Endothelial cell of umbilical vein (primary cell): Measurements from ENCODE around the gene LCNL1. TPM values are rescaled to one million over a fixed set of nuclear protein-coding genes. Genes with fewer than 3 reads are reported as not detected.
A peak's percentile ranks its signal among the peaks of the same experiment; 100 is the strongest.

Source experiments
- BruUV-seq: library from RNA; stranded (reverse); fragments of 400-500 nt; replicated peaks from 2 replicates; lab custom pipeline; 2021; lab: Mats Ljungman, UMichigan
- CTCF ChIA-PET: fragments of 300-600, 350-600 bp; sonication (Branson Sonifier 250); formaldehyde crosslinking; loops from one replicate; lab custom pipeline; 2021; ENCODE audit warnings: antibody characterized with exemption, inconsistent platforms; lab: Charles Lee
- POLR2A ChIA-PET: fragments of 300-600, 350-600 bp; sonication (Branson Sonifier 250); formaldehyde crosslinking; loops from one replicate; lab custom pipeline; 2021; ENCODE audit warnings: antibody characterized with exemption, inconsistent platforms; lab: Charles Lee
- DNase-seq: peaks from one replicate; pipeline ENCODE4 v3.0.0-alpha.2; 2011; ENCODE audit warnings: low read depth, low spot score
- FAIRE-seq: peaks from 2 replicates; lab custom pipeline; 2011; peaks lifted over from hg19 to GRCh38; lab: Jason Lieb, UNC
- H2AFZ ChIP-seq: 2 replicates; pipeline ENCODE4 v1.6.0; 2012; ENCODE audit warnings: low read depth, low read length, control low read depth, inconsistent platforms
- H3K27ac ChIP-seq: 2 replicates; pipeline ENCODE4 v1.5.1; 2011; ENCODE audit warnings: low read depth, mild to moderate bottlenecking, control low read depth, low read length, moderate library complexity; ENCODE audit not compliant: insufficient read depth
- H3K27me3 ChIP-seq, 2 experiments: 2 replicates each; pipeline versions ENCODE4 v1.6.0 to v1.6.1; 2011; ENCODE audit warnings: low read length in 2 of 2, mixed read lengths in 1 of 2; ENCODE audit not compliant: control insufficient read depth in 2 of 2, insufficient read depth in 2 of 2
- H3K36me3 ChIP-seq, 2 experiments: 2 replicates in 1 of 2; 3 replicates in 1 of 2; pipeline ENCODE4 v1.5.1; 2011; ENCODE audit warnings: low read length in 2 of 2, mild to moderate bottlenecking in 1 of 2, moderate library complexity in 1 of 2; ENCODE audit not compliant: control insufficient read depth in 2 of 2, insufficient read depth in 2 of 2; ENCODE audit errors: extremely low read depth in 1 of 2
- H3K4me1 ChIP-seq: 3 replicates; pipeline ENCODE4 v1.5.1; 2011; ENCODE audit warnings: mild to moderate bottlenecking, low read length; ENCODE audit not compliant: control insufficient read depth, insufficient read depth; ENCODE audit errors: extremely low read depth
- H3K4me2 ChIP-seq: 2 replicates; pipeline ENCODE4 v1.6.1; 2011; ENCODE audit warnings: low read length, control low read depth, mixed read lengths; ENCODE audit not compliant: insufficient read depth
- H3K4me3 ChIP-seq, 3 experiments: fragments of 200-600 bp in 1 of 3; sonication (generic), shearing (Covaris generic) in 1 of 3; replicated peaks in 1 of 3; 2 replicates each; pipeline ENCODE4 v1.5.1; 2011 to 2016; ENCODE audit warnings: control low read depth in 3 of 3, low read length in 3 of 3, mild to moderate bottlenecking in 2 of 3, inconsistent platforms in 1 of 3, low read depth in 1 of 3, moderate library complexity in 1 of 3; ENCODE audit not compliant: insufficient read depth in 1 of 3
- H3K79me2 ChIP-seq: 2 replicates; pipeline ENCODE4 v1.6.0; 2012; ENCODE audit warnings: low read length, inconsistent platforms; ENCODE audit not compliant: control insufficient read depth, insufficient read depth
- H3K9ac ChIP-seq: replicated peaks from 2 replicates; pipeline ENCODE3; 2011; ENCODE audit warnings: low read length, control low read depth; ENCODE audit not compliant: insufficient read depth; ENCODE audit errors: extremely low read depth
- H3K9me1 ChIP-seq: replicated peaks from 3 replicates; pipeline ENCODE4 v1.6.0; 2011; ENCODE audit warnings: mild to moderate bottlenecking, low read length; ENCODE audit not compliant: control insufficient read depth, insufficient read depth; ENCODE audit errors: extremely low read depth
- H3K9me3 ChIP-seq: replicated peaks from 2 replicates; pipeline ENCODE4 v1.5.1; 2012; ENCODE audit warnings: low read length, inconsistent platforms; ENCODE audit not compliant: control insufficient read depth, insufficient read depth
- H4K20me1 ChIP-seq: replicated peaks from 2 replicates; pipeline ENCODE3; 2011; ENCODE audit warnings: mild to moderate bottlenecking, low read length; ENCODE audit not compliant: control insufficient read depth, insufficient read depth; ENCODE audit errors: extremely low read depth
- EZH2 ChIP-seq: IDR thresholded peaks from 2 replicates; pipeline ENCODE4 v1.6.1; 2012; ENCODE audit warnings: borderline replicate concordance, low read depth, mild to moderate bottlenecking, moderate library complexity, low read length, inconsistent platforms; ENCODE audit not compliant: severe bottlenecking
- FOS ChIP-seq: IDR thresholded peaks from 2 replicates; pipeline ENCODE4 v1.6.1; 2011; ENCODE audit warnings: mild to moderate bottlenecking, low read length, moderate library complexity, borderline replicate concordance; ENCODE audit not compliant: insufficient read depth
- MAX ChIP-seq: IDR thresholded peaks from 2 replicates; pipeline ENCODE4 v1.6.1; 2011; ENCODE audit not compliant: insufficient read depth, insufficient read length
- MYC ChIP-seq: IDR thresholded peaks from one replicate; pipeline ENCODE4 v1.6.1; 2011; ENCODE audit warnings: mild to moderate bottlenecking, low read depth, low read length
- dilution Hi-C: fragments of 300-500 bp; cut with MboI; formaldehyde crosslinking; loops from one replicate; pipeline ENCODE4 v1.15.0; 2019; ENCODE audit warnings: low sequenced_read_pairs; ENCODE audit not compliant: extremely low pct_ligation_motif_present
- intact Hi-C: fragments of 100-400 bp; cut with micrococcal nuclease; formaldehyde crosslinking; loops from one replicate; pipeline ENCODE4 v1.10.0; 2022
- polyA plus RNA-seq, 4 experiments: library from polyadenylated mRNA; depleted of rRNA in 3 of 4; stranded (reverse) in 3 of 4; unstranded in 1 of 4; fragments of >200 nt; gene quantifications; 2 replicates each; pipeline versions ENCODE4 v1.2.1 to v1.2.3, GENCODE V29; 2011 to 2012; ENCODE audit warnings: missing spikeins in 1 of 4
- total RNA-seq: library from RNA; stranded (reverse); gene quantifications from 2 replicates; pipeline ENCODE4 v1.2.3, GENCODE V29; 2021

Gene LCNL1
- total and polyA plus RNA-seq, 2 donors (not counting 3 experiments of a cell fraction or from before 2014, with no cell fraction given), result not detected

- H2AFZ ChIP-seq, result no peak overlapping the region
- BruUV-seq, result no TSS peak
- intact Hi-C loops, result no loop called here
- no peaks in the 10 kb centered on the region for H4K20me1 ChIP-seq
- ChIA-PET POLR2A (no interaction called here), CTCF (interaction anchor here (1.3 kb wide), 1 partner anchor 37 kb away, joined by 3 read pairs; no protein-coding TSS in a partner anchor)
- peaks cover 4% of the 10 kb centered on the region for H3K4me1 ChIP-seq
- FAIRE-seq, result no peak
- no peak for DNase-seq
- no peak overlapping the region for H3K4me2 ChIP-seq
- TF ChIP-seq EZH2, result peak; percentile 80
- TF ChIP-seq MYC, result no peak
- no peak for TF ChIP-seq MAX
- H3K27ac ChIP-seq, result no peak overlapping the region
- H3K9ac ChIP-seq, result no peak overlapping the region
- no peaks in the 10 kb centered on the region for H3K9me1 ChIP-seq
- no peaks in the 10 kb centered on the region for H3K36me3 ChIP-seq
- H3K27me3 ChIP-seq, result peaks cover 3 to 10% of the 10 kb centered on the region in 2 experiments
- H3K4me3 ChIP-seq, result no peak overlapping the region
- no peaks in the 10 kb centered on the region for H3K9me3 ChIP-seq
- no peaks in the 10 kb centered on the region for H3K79me2 ChIP-seq
- dilution Hi-C loops, result no loop called here
Measured at GRCh38 chr9:136985027-136985602, 2.3 kb downstream of the LCNL1 start.

- no peaks in the 10 kb centered on the region for H3K79me2 ChIP-seq
- DNase-seq, result no peak
- H3K36me3 ChIP-seq, result no peaks in the 10 kb centered on the region
- POLR2A ChIA-PET, result no interaction called here
- H3K27ac ChIP-seq, result no peak overlapping the region
- H3K4me1 ChIP-seq, result peaks cover 4% of the 10 kb centered on the region
- no peak overlapping the region for H3K4me3 ChIP-seq
- peaks cover 3 to 10% of the 10 kb centered on the region in 2 experiments for H3K27me3 ChIP-seq
- intact Hi-C loops (no loop called here), dilution Hi-C loops (no loop called here)
- H3K4me2 ChIP-seq, result no peak overlapping the region
- no peak overlapping the region for H3K9ac ChIP-seq
- H3K9me1 ChIP-seq, result no peaks in the 10 kb centered on the region
- BruUV-seq, result no TSS peak
- H4K20me1 ChIP-seq, result no peaks in the 10 kb centered on the region
- CTCF ChIA-PET, result interaction anchor here (1.3 kb wide), 1 partner anchor 38 kb away, joined by 3 read pairs; no protein-coding TSS in a partner anchor
- H2AFZ ChIP-seq, result no peak overlapping the region
- FAIRE-seq, result no peak
- TF ChIP-seq EZH2, result no peak
- no peak for TF ChIP-seq FOS
- no peaks in the 10 kb centered on the region for H3K9me3 ChIP-seq
Measured at GRCh38 chr9:136985853-136986252, 3.1 kb downstream of the LCNL1 start.
